GM12865 (cell line): ENCODE data around the gene COX11.

Experiments used
- DNase-seq: peaks from one replicate; pipeline ENCODE4 v3.0.0; 2010; ENCODE audit warnings: low read depth
- H3K4me3 ChIP-seq: 2 replicates; pipeline ENCODE4 v1.5.1; 2011; ENCODE audit warnings: mild to moderate bottlenecking, low read depth, low read length, control low read depth
- TF ChIP-seq, protein P1 (sequence below): IDR thresholded peaks from 2 replicates; pipeline ENCODE4 v1.5.1; 2011; ENCODE audit warnings: low read length, control low read depth, low read depth, inconsistent platforms; ENCODE audit not compliant: insufficient read depth; ENCODE audit errors: missing control alignments

COX11 gene

DNA sequence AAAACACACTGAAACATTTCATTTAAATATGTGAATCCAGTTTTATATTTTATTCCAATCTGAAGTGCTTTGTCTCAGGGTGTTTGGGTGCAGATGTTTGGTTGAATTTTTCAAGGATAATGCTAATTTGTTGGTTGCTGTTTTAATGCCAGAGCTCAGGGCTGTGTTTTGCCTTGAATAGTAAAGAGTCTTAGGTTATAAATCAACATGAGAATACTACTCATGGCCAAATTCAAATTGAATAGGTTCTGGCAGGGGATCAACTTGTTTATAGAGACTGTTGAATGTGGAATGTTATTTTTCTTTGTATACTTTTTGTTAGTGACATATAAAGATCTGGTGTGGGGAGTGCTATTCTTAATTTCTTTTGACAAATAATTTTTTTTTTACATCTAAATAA is 49.0 kb downstream of the COX11 start:
- no peak overlapping the region for H3K4me3 ChIP-seq
- TF ChIP-seq, protein P1, sequence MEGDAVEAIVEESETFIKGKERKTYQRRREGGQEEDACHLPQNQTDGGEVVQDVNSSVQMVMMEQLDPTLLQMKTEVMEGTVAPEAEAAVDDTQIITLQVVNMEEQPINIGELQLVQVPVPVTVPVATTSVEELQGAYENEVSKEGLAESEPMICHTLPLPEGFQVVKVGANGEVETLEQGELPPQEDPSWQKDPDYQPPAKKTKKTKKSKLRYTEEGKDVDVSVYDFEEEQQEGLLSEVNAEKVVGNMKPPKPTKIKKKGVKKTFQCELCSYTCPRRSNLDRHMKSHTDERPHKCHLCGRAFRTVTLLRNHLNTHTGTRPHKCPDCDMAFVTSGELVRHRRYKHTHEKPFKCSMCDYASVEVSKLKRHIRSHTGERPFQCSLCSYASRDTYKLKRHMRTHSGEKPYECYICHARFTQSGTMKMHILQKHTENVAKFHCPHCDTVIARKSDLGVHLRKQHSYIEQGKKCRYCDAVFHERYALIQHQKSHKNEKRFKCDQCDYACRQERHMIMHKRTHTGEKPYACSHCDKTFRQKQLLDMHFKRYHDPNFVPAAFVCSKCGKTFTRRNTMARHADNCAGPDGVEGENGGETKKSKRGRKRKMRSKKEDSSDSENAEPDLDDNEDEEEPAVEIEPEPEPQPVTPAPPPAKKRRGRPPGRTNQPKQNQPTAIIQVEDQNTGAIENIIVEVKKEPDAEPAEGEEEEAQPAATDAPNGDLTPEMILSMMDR: no peak
- no peak for DNase-seq

DNA sequence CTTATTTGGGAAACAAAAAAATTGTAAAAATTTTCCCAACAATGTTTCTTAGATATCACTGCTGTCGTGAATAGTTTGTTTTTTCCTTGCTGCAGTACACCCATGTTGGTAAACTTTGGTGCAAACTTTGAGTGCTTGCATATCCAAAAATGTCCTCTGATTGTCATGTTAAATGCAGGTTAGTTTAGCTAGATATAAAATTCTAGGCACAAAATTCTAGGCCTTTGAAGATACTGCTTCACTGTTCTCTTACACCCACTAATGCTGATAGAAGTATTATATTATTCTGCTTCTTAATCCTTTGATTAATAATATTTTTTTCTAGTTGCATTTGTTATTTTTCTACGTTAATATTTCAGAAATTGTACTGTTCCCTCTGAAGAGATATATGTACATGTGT is 51.7 kb downstream of the COX11 start:
- TF ChIP-seq, protein P1: no peak
- no peak overlapping the region for H3K4me3 ChIP-seq
- no peak for DNase-seq
